B cell (primary cell): ENCODE results near the gene LECT2. TPM values are rescaled to one million over a fixed set of nuclear protein-coding genes. Genes with fewer than 3 reads are reported as not detected.

ENCODE experiments used
- ATAC-seq: fragments of 200-7000 bp; cut with Tn5 transposase; one replicate; pipeline ENCODE4 v1.10.0; 2021; ENCODE audit warnings: low read depth, mild to moderate bottlenecking, moderate number of reproducible peaks, moderate library complexity
- CTCF ChIA-PET: fragments of 350-600 bp; sonication (Branson Sonifier 250); formaldehyde crosslinking; loops from one replicate; lab custom pipeline; 2021; ENCODE audit warnings: antibody characterized with exemption, inconsistent platforms; lab: Charles Lee
- POLR2A ChIA-PET: fragments of 350-600 bp; sonication (Branson Sonifier 250); formaldehyde crosslinking; loops from one replicate; lab custom pipeline; 2021; ENCODE audit warnings: antibody characterized with exemption; lab: Charles Lee
- DNase-seq: peaks from one replicate; pipeline ENCODE4 v3.0.0; 2013
- H2AFZ ChIP-seq: 2 replicates; pipeline ENCODE4 v1.6.1; 2012; ENCODE audit warnings: mild to moderate bottlenecking, low read depth, low read length; ENCODE audit not compliant: insufficient read depth, poor library complexity, severe bottlenecking
- H3K27ac ChIP-seq, 2 donors: 1 replicate in 1 of 2; 2 replicates in 1 of 2; pipeline ENCODE4 v1.5.1; 2012 to 2013; ENCODE audit warnings: low read length in 2 of 2, mild to moderate bottlenecking in 2 of 2, moderate library complexity in 1 of 2
- H3K27me3 ChIP-seq, 4 experiments: fragments of 200-600 bp in 1 of 4; sonication (generic) in 1 of 4; replicated peaks in 1 of 4; 1 replicate in 2 of 4; 2 replicates in 2 of 4; pipeline versions ENCODE4 v1.6.1 to v1.7.0; 2013 to 2016; ENCODE audit warnings: low read length in 3 of 4, mild to moderate bottlenecking in 2 of 4, mixed read lengths in 1 of 4, moderate library complexity in 1 of 4; ENCODE audit not compliant: insufficient read depth in 4 of 4, control insufficient read depth in 3 of 4; ENCODE audit errors: control extremely low read depth in 1 of 4
- H3K36me3 ChIP-seq, 2 experiments: replicated peaks in 1 of 2; 1 replicate in 1 of 2; 2 replicates in 1 of 2; pipeline versions ENCODE4 v1.6.1 to v1.7.1; 2013; ENCODE audit warnings: low read length in 1 of 2; ENCODE audit not compliant: insufficient read depth in 2 of 2, control insufficient read depth in 1 of 2; ENCODE audit errors: control extremely low read depth in 1 of 2, extremely low read depth in 1 of 2
- H3K4me1 ChIP-seq, 2 donors: fragments of 200-600 bp in 1 of 2; sonication (generic) in 1 of 2; 1 replicate in 1 of 2; 2 replicates in 1 of 2; pipeline versions ENCODE4 v1.5.1 to v1.6.1; 2013 to 2017; ENCODE audit warnings: low read length in 2 of 2; ENCODE audit not compliant: control insufficient read depth in 2 of 2, insufficient read depth in 2 of 2
- H3K4me2 ChIP-seq: replicated peaks from 2 replicates; pipeline ENCODE3; 2012; ENCODE audit warnings: mild to moderate bottlenecking, low read depth, low read length; ENCODE audit not compliant: poor library complexity, severe bottlenecking
- H3K4me3 ChIP-seq, 5 experiments: fragments of 200-600 bp in 1 of 5; sonication (generic) in 1 of 5; 1 replicate in 3 of 5; 2 replicates in 2 of 5; pipeline versions ENCODE4 v1.5.1 to v1.7.0; 2011 to 2016; ENCODE audit warnings: low read length in 4 of 5, mild to moderate bottlenecking in 4 of 5, low read depth in 2 of 5, control low read depth in 1 of 5, moderate library complexity in 1 of 5; ENCODE audit not compliant: insufficient read depth in 1 of 5; ENCODE audit errors: control extremely low read depth in 1 of 5, extremely low read depth in 1 of 5
- H3K79me2 ChIP-seq: fragments of 200-600 bp; sonication (generic); one replicate; pipeline ENCODE4 v1.6.0; 2016; ENCODE audit warnings: low read length; ENCODE audit not compliant: control insufficient read depth, insufficient read depth
- H3K9ac ChIP-seq: fragments of 200-600 bp; sonication (generic); 2 replicates; pipeline ENCODE4 v1.6.1; 2017; ENCODE audit warnings: mild to moderate bottlenecking, low read length, moderate library complexity
- H3K9me3 ChIP-seq, 3 donors: one replicate each; pipeline versions ENCODE4 v1.6.1 to v1.7.1; 2013; ENCODE audit warnings: low read length in 2 of 3; ENCODE audit not compliant: control insufficient read depth in 2 of 3, insufficient read depth in 1 of 3; ENCODE audit errors: control extremely low read depth in 1 of 3
- H4K20me1 ChIP-seq: 2 replicates; pipeline ENCODE4 v1.6.0; 2012; ENCODE audit warnings: mild to moderate bottlenecking, low read length; ENCODE audit not compliant: insufficient read depth, control insufficient read depth, poor library complexity, severe bottlenecking
- H3K27ac Mint-ChIP-seq: one replicate; pipeline ENCODE4 v1.8.0; 2021; ENCODE audit warnings: mixed read lengths
- H3K27me3 Mint-ChIP-seq: one replicate; pipeline ENCODE4 v1.8.0; 2021; ENCODE audit warnings: mixed read lengths
- H3K4me1 Mint-ChIP-seq: one replicate; pipeline ENCODE4 v1.8.0; 2021; ENCODE audit warnings: mixed read lengths
- H3K4me3 Mint-ChIP-seq: one replicate; pipeline ENCODE4 v1.8.0; 2021; ENCODE audit warnings: mixed read lengths
- H3K9me3 Mint-ChIP-seq: one replicate; pipeline ENCODE4 v1.8.0; 2022; ENCODE audit warnings: mixed read lengths; ENCODE audit not compliant: insufficient read depth
- CTCF ChIP-seq: fragments of 200-600 bp; IDR thresholded peaks from one replicate; pipeline ENCODE4 v1.8.0; 2022; ENCODE audit warnings: antibody characterized with exemption, mild to moderate bottlenecking
- EZH2 ChIP-seq: IDR thresholded peaks from 2 replicates; pipeline ENCODE4 v1.6.1; 2012; ENCODE audit warnings: borderline replicate concordance, low read depth, mild to moderate bottlenecking, moderate library complexity, low read length; ENCODE audit not compliant: insufficient read depth, poor library complexity, severe bottlenecking
- WGBS: methylation state at CpG from one replicate; pipeline ENCODE4 v1.1.5; 2013; ENCODE audit warnings: missing lambda C conversion rate; ENCODE audit not compliant: insufficient coverage; 5-methylcytosine and 5-hydroxymethylcytosine counted together
- intact Hi-C: fragments of 100-400 bp; cut with micrococcal nuclease; formaldehyde crosslinking; loops from one replicate; pipeline ENCODE4 v1.10.0; 2022
- polyA plus RNA-seq: library from polyadenylated mRNA; depleted of rRNA; stranded (reverse); fragments of >200 nt; gene quantifications from 2 replicates; pipeline ENCODE4 v1.2.3, GENCODE V29; 2012
- total RNA-seq, 2 donors: library from RNA; stranded (reverse); fragments of 120-200 nt in 1 of 2; gene quantifications; 1 replicate in 1 of 2; 2 replicates in 1 of 2; pipeline versions ENCODE4 v1.2.3 to v1.2.4, GENCODE V29; 2013 to 2022

Gene LECT2
- total and polyA plus RNA-seq, 2 donors (not counting 1 experiment from before 2014, with no cell fraction given), result not detected

GRCh38 chr5:135953850-135954249 lies 933 bp downstream of the LECT2 start:
- Histone ChIP-seq H3K4me1 (no peaks in the 10 kb centered on the region), H3K27ac (no peak overlapping the region), H3K9ac (no peak overlapping the region), H3K4me2 (no peak overlapping the region), H4K20me1 (no peaks in the 10 kb centered on the region), H3K79me2 (no peaks in the 10 kb centered on the region), H3K27me3 (peaks cover 0 to 9% (median 0%) of the 10 kb centered on the region in 4 experiments), H3K4me3 (no peak overlapping the region), H3K9me3 (peaks cover 0 to 1% (median 0%) of the 10 kb centered on the region in 3 donors), H2AFZ (no peak overlapping the region), H3K36me3 (no peaks in the 10 kb centered on the region)
- WGBS, result no CpG with 5 or more reads among the region's 2 CpGs
- Mint-ChIP-seq H3K27me3 (peaks cover 22% of the 10 kb centered on the region), H3K9me3 (no peaks in the 10 kb centered on the region), H3K4me3 (no peak overlapping the region), H3K4me1 (no peaks in the 10 kb centered on the region), H3K27ac (no peak overlapping the region)
- ATAC-seq (no peak), DNase-seq (no peak)
- intact Hi-C loops, result no loop called here
- CTCF ChIA-PET, result no interaction called here
- POLR2A ChIA-PET, result no interaction called here
- no peak for TF ChIP-seq CTCF
- TF ChIP-seq EZH2, result no peak

- intact Hi-C loops, result no loop called here
- Mint-ChIP-seq H3K27me3 (peaks cover 15% of the 10 kb centered on the region), H3K9me3 (no peaks in the 10 kb centered on the region), H3K4me3 (no peak overlapping the region), H3K27ac (no peak overlapping the region), H3K4me1 (no peaks in the 10 kb centered on the region)
- no peak for DNase-seq
- H3K79me2 ChIP-seq, result no peaks in the 10 kb centered on the region
- H3K4me3 ChIP-seq, result no peak overlapping the region
- ChIA-PET CTCF (no interaction called here), POLR2A (no interaction called here)
- TF ChIP-seq CTCF (no peak), EZH2 (no peak)
- H3K4me1 ChIP-seq, result no peaks in the 10 kb centered on the region
- no peaks in the 10 kb centered on the region for H3K36me3 ChIP-seq
- no peak overlapping the region for H3K9ac ChIP-seq
- 90% methylated on average over 4 of the region's 4 CpGs for WGBS
- no peak overlapping the region for H3K4me2 ChIP-seq
- H3K27me3 ChIP-seq, result peaks cover 0 to 9% (median 0%) of the 10 kb centered on the region in 4 experiments
- H4K20me1 ChIP-seq, result no peaks in the 10 kb centered on the region
- no peak for ATAC-seq
- no peak overlapping the region for H2AFZ ChIP-seq
- H3K27ac ChIP-seq, result no peak overlapping the region
- no peaks in the 10 kb centered on the region for H3K9me3 ChIP-seq
Observed at GRCh38 chr5:135952683-135953082, 2.1 kb downstream of the LECT2 start.
